NCI-H128 (cell line): ENCODE results near the gene PPM1J.
"Not testable (repeated sequence)": the region's sequence is repeated elsewhere in the genome, so short reads cannot be mapped to it uniquely, and the experiment has no call there.

Experiments
- DNase-seq: peaks from one replicate; lab custom pipeline; 2025; ENCODE audit not compliant: unreplicated experiment; lab: John Stamatoyannopoulos, UW

PPM1J gene

DNA sequence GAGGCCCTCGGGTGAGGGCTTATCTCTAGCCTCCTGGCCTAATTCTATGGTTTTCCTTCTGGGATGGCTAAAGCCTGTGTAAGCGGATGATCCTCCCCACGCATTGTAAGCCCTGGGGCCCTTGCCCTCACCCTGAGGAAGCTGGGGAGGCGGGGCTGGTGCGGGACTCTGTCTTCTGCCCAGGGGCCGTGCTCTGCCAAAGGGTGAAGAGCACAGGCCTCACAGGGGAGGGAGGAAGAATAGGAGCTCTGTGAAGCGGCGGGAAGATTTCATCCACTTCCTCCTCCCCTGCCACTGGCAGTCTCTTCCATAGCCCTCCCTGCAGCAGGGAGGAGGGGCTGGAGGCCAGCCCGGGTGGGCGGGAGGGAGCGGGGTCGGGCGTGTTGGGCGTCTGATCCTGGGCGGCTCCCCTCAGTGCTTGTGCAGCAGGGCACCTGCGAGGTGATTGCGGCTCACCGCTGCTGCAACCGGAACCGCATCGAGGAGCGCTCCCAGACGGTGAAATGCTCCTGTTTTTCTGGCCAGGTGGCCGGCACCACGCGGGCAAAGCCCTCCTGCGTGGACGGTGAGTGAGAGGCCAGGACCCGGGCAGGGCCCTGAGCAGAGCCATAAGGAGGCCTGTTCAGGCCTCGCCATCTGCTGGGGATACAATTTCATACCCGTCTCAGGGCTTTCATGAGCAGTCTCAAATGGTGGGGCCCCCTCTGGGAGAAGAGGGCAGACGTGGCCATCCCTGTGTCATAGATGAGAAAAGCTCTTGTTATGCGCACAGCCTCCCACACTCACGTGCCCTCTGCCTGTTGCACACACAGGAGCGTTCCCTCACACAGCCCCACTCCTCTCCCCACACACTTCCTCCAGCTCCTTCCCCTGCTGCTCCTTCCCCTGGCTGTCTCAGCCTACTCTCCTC lies 7.7 kb upstream of the PPM1J start:
- no peak for DNase-seq

DNA sequence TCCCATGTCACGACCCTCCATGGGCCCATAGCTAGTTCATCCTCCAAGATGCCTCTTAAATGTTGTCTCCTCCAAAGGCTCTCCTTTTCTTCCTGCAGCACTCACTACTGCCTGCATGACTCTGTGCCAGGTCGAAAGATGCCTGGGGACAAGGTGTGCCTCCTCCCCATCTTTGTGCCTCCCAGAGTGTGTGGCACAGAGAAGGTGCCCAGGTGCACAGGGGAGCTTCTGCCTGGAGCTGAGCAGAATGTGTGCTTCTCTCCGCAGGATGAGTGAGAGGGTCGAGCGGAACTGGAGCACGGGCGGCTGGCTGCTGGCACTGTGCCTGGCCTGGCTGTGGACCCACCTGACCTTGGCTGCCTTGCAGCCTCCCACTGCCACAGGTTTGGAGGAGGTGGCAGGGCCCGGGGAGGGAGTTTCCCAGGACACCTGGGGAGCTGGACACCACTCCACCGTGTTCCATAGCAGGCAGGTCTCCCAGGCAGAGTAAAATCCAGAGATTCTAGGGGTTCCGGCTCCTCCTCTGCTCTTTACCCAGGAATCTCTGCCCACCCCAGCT lies 6.9 kb upstream of the PPM1J start:
- DNase-seq, result no peak

DNA sequence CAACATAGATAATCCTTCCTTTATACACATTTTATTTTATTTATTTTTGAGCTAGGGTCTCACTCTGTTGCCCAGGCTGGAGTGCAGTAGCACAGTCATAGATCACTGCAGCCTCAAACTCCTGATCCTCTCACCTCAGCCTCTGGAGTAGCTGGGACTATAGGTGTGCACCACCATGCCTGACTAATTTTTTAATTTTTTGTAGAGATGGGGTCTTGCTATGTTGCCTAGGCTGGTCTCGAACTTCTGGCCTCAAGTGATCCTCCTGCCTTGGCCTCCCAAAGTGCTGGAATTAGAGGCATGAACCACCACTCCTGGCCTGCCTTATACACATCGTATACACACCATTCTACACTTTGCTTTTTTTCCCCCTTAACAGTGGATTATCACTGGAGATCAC lies 6.2 kb upstream of the PPM1J start:
- not testable (repeated sequence) for DNase-seq

- no peak for DNase-seq
These were observed 5.7 kb upstream of the PPM1J start for GRCh38 chr1:112720800-112721199.

- no peak for DNase-seq
These were observed 4.6 kb upstream of the PPM1J start for GRCh38 chr1:112719706-112720105.

GRCh38 chr1:112718691-112719418 lies 3.7 kb upstream of the PPM1J start:
- peak; percentile 26 for DNase-seq

DNA sequence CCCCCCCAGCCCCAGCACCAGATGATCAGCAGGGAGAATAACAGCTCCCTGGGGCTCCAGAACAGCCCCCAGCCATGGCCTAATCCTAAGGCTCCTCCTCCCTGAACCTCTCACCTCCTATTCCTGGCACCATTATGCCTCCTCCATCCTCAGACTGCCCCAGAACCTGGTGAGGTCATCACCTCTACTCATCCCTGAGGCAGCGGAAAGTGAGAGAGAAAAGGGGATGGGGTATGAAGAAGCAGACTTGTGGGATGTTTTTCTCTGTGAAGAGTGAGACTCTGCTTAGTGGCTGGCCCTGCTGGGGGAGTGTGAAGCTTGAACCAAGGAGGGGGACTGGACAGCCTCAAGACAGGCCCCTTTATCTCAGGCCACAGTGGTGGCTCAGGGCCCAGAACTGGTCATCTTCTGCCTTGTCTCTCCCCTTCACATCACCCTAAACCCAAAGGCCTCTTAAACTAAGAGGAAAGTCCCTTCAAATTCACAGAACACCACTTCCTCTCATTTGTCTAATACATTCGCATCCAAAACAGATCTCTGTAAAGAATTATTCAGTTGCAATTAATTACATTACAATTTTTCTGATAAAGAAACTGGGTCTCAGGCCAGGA lies 2.2 kb upstream of the PPM1J start:
- no peak for DNase-seq

GRCh38 chr1:112716133-112716720 lies 1.1 kb upstream of the PPM1J start:
- peak; percentile 79 for DNase-seq

GRCh38 chr1:112714313-112715263 lies 544 bp downstream of the PPM1J start:
- no peak for DNase-seq

DNA sequence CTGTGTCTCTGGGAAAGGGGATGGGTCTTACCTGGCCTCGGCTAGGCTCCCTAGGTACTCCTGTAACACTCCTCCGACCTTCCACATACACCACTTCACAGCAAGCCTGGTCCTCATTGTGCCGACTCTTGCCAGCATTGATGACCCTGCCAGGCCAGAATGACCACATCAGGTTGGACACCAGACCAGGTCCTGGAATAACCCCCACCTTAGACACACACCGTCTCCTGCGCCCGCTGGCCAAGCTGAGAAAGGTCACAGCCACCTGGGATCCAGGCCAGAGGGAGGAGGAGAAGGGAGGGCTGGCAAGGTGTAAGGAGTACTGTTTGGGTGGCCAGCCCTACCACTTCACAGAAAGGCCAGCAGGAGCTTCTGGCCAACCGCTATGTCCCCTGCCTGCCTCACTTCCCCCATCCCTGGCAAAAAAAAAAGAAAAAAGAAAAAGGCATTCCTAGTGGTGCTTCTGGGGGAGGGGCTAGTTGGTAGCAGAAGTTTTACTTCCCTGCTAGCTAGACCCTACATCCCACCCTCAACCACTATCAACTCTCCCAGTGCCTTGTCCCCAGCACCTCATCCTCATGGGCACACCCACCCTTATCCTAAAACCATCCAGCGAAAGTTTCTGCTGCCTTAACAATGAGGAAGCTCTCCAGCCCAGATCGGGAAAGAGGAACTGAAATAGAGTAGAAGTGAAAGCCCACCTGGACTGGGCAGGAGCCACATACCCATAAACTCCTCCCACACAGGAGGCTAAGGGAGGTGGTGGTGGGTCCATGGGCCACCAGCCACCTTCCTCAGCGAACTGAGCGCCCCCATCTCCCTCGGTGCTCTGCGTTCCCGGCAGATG lies 1.4 kb downstream of the PPM1J start:
- no peak for DNase-seq

DNA sequence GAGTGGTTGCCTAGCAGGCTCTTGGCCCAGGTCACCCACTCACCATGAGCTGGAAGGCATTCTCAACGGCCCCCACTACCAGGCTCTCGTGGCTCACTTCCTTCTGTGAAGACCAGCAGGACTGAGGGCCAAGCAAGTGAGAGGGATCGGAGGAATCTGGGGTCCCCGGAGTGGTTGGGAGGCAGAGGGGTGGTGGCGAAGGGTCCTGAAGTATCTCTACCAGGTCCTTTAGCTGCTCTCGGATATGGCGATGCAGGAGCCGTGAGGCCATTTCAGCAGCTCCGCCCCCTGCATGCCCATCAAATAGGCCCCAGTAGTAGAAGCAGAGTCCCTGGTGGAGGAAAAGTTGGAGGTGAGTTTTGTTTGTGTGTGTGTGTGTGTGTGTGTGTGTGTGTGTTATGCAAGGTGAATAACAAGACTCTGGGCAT lies 2.4 kb downstream of the PPM1J start:
- no peak for DNase-seq

DNA sequence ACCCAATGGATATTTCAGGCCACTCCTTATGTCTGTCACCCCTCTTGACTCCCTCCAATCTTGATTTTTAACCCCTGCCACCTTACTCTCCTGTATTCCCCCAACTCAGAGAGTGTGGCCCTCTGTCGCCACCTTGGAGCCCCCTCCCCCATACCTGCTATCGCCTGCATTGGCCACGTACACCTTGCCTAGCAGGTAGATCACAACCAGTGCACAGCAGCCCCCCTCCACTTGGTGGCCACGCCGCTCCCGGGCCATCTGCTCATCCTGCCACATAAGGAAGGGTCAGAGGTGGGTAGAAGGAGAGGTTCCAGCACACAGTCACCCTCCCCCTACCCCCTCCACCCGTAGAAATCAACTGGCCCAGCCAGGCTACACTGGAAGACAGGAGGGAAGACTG lies 2.9 kb downstream of the PPM1J start:
- DNase-seq, result no peak

DNA sequence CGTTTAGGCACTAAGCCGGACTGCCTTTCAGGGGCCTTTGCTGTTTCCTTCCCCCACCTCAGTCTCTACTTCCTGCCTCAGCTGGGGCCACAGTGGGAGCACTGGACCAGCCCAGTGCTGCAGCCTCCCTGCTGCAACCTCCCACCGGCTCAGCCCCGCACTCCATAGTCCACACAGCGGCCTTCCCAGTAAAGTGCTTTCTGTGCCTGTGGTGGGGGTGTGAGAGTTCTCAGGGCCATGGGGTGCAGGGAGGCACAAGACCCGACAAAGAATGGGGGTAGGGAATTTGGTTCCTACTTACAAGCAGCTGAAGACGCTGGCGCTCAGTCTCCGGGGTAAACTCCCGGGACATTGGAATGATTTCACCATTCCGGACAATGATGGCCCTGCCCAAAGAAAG lies 3.5 kb downstream of the PPM1J start:
- no peak for DNase-seq

GRCh38 chr1:112711041-112711440 lies 4.1 kb downstream of the PPM1J start:
- DNase-seq, result no peak

DNA sequence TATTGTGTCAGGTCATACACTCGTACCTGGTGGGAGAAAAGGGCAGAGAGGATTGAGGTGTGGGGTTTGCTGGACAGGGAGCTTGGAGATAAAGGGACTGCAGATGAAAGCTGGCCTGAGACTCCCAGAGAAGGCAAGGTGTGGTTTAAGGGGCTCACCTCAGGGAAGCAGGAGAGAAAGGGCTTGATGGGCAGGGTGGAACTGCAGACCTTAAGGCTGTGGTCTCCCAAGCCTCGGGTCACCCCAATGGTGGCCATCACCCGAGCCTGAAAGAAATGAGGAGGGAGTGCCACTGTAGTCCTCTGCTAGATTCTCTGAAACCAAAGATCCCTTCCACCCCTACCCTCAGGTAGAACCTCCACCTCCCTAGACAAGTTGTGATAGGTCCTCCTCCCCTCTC lies 4.5 kb downstream of the PPM1J start:
- no peak for DNase-seq

GRCh38 chr1:112710159-112710558 lies 5.0 kb downstream of the PPM1J start:
- DNase-seq, result no peak

GRCh38 chr1:112708489-112708888 lies 6.6 kb downstream of the PPM1J start:
- DNase-seq, result no peak

- no peak for DNase-seq
These were observed 7.1 kb downstream of the PPM1J start for GRCh38 chr1:112708002-112708448.
